Activated gamma-delta T cell (primary cell): ENCODE data around the gene RNF144B.
"Not testable (repeated sequence)": the region's sequence is repeated elsewhere in the genome, so short reads cannot be mapped to it uniquely, and the experiment has no call there.

Source experiments
- DNase-seq: peaks from one replicate; lab custom pipeline; 2025; lab: John Stamatoyannopoulos, UW

RNF144B gene

GRCh38 chr6:18371656-18372055 lies 15.5 kb upstream of the RNF144B start:
- no peak for DNase-seq

GRCh38 chr6:18380158-18380836 lies 6.9 kb upstream of the RNF144B start:
- DNase-seq, result no peak

DNA sequence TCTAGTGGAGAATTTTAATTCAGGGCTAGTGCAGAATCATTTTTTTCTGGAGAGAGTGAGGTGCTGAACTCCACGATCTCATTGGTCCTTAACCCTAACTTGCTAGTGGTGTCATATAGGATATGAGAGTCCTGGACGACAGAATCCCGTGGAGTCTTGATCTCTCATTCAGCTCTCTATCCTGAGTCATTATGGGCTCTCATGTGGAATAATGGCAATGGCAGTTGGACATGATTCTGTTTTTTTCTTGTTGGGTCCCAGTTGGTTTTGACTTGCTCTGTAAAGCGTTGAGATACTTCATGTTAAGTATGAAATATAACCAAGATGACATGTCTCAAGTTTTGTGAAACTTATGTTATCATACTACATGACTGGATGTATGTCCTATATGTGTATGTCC lies 6.3 kb upstream of the RNF144B start:
- no peak for DNase-seq

GRCh38 chr6:18383441-18383840 lies 3.7 kb upstream of the RNF144B start:
- no peak for DNase-seq

DNA sequence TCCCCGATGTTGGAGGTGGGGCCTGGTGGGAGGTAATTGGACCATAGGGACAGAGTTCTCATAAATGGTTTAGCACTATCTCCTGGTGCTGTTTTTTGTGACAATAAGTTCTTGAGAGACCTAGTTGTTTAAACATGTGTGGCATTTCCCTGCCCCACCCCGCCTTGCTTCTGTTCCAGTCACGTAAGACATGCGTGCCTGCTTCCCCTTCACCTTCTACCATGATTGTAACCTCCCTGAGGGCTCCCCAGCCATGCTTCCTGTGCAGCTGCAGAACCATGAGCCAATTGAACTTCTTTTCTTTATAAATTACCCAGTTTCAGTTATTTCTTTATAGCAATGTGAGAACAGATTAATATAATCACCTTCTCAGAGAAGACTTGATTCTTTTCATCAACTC lies 2.5 kb upstream of the RNF144B start:
- no peak for DNase-seq

DNA sequence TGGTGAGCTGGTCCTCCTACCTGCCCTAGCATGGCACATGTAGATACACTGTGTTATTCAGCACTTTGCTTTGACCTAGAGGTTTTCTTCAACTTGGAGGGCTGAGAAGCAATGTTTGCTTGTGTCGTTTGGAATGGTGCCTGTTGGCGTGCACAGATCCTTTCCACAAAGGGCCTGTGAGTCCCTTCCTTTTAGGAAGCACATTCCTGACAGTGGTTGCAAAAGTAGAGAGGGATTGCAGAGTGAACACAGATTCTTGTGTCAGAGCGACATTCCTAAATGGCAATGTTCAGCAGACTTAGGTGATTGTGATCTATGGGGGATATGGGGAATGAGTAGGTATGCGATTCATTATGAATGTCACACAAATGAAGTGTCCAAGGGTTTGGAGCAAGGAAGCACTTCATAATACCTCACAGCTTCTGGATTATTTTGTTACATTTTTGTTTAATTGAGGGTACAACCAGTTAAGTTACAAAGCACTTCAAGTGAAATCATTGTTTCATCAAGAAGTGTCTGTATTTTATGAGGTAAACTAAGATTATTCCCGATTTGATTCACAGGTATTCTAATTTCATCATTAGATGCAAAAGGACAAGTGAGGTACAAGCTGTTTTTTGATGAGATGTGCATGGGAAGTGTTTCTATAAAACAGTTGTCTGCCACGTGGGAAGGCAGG lies 713 bp upstream of the RNF144B start:
- no peak for DNase-seq

DNA sequence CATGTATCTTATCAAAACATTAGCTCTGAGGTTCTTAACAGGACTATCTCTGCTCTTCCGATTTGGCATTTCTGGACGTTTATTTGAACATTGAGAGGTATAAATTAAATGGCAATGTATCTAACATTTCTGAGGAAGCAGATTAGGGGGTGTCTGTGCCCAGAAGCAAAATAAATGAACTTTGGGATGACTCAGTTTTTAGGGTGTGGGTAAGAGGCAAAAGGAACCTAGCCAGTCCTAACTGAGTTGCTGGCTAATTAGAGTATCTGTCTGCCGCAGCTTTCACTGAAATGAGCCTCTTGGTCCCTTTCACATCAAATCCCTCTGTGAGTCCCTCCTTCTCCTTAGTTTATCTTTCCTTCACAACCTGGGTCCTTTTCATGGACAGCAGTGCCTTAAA lies 1.1 kb downstream of the RNF144B start:
- no peak for DNase-seq

DNA sequence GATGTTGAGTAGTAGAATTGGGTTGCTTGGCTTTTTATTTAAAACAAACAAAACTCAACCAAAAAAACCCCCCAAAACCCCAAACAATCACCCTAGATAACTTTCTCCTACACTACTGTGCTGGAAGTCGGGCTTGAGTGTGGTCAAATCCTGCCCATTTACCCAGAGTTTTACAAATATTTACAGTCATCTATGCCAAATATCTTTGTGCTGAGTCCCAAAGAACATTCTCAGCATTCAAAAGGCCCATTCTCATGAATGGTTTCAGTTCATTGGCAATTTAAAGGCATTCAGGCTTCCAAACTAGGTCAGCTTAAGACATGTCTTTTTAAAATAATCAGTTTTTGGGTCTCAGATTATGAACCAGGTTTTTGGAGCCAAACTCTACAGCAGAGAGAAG lies 1.8 kb downstream of the RNF144B start:
- no peak for DNase-seq

- no peak for DNase-seq
Measured at GRCh38 chr6:18389479-18389878, 2.3 kb downstream of the RNF144B start.

- no peak for DNase-seq
Measured at GRCh38 chr6:18390476-18390875, 3.3 kb downstream of the RNF144B start.

- no peak for DNase-seq
Measured at GRCh38 chr6:18391023-18391422, 3.9 kb downstream of the RNF144B start.

DNA sequence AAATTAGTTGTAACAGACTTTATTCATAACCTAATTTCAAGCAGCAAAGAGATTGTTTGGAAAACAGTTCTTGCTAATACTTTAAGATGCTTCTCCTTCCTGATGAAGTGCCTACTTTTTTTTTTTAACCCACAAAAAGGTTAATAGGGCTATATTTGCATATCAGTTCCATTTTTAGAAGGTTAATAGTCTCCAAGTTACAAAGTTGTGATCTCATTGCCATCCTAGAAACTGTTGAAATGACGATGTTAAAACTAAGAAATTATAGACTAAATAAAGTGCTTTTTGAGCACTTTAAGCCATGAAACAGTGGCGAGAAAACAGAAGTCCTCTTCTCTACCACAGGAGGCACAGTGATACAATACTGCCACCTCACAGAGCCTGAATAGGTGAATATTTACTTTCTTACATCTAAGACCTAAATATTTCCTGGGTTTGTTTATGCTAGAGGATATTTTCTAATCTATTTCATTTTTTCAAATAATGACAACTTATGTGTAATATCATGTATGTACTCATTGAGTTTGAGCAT lies 5.3 kb downstream of the RNF144B start:
- no peak for DNase-seq

DNA sequence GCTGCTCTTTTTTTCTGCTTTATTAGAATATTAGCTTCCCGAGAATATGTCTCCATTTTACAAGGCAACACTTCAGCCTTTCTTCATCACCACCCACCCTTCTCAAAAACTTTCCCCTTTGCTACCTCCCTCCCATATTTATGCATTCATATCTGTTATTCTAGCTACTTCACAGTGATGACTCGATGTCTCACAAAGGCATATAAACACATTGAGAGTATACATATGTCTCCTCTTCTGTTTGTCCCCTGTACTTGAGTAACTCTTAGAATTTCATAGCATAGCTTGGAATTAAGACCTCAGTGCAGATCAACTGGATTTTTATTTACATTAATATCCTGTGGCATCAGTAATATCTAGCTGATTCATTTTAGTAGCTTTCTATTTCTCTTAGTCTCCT lies 6.5 kb downstream of the RNF144B start:
- no peak for DNase-seq

- DNase-seq, result no peak
Measured at GRCh38 chr6:18395177-18395855, 8.2 kb downstream of the RNF144B start.

DNA sequence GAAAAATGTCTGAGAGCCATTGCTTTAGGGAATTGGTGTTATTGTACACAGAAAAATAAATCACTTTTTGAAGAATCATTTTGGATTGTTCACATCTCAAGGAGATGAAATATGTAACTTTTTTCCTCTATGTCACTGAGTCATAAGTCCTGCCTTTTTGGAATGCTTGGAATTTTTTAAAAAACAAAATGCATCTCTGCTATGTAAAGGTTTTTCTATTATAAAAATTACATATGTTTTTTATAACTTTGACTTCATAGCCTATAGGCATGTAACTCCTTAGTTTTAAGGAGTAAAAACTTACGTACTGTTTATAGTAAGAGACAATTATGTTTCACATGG lies 8.7 kb downstream of the RNF144B start:
- DNase-seq, result no peak

- no peak for DNase-seq
Measured at GRCh38 chr6:18397701-18398100, 10.6 kb downstream of the RNF144B start.

GRCh38 chr6:18398225-18398624 lies 11.1 kb downstream of the RNF144B start:
- not testable (repeated sequence) for DNase-seq

GRCh38 chr6:18400831-18401446 lies 13.8 kb downstream of the RNF144B start:
- no peak for DNase-seq

DNA sequence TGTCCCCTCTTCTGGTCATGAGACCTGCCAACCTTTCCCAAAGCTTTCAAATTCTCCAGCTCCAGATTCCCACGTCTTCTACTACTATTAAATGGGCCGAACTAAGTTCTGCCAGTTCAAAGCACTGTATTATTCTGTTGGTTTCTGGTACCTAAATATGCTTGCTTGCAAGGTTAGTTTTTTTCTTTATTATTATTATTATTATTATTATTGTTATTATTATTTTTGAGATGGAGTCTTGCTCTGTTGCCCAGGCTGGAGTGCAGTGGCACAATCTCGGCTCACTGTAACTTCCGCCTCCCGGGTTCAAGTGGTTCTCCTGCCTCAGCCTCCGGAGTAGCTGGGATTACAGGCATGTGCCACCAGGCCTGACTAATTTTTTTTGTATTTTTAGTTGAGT lies 17.8 kb downstream of the RNF144B start:
- DNase-seq, result not testable (repeated sequence)

DNA sequence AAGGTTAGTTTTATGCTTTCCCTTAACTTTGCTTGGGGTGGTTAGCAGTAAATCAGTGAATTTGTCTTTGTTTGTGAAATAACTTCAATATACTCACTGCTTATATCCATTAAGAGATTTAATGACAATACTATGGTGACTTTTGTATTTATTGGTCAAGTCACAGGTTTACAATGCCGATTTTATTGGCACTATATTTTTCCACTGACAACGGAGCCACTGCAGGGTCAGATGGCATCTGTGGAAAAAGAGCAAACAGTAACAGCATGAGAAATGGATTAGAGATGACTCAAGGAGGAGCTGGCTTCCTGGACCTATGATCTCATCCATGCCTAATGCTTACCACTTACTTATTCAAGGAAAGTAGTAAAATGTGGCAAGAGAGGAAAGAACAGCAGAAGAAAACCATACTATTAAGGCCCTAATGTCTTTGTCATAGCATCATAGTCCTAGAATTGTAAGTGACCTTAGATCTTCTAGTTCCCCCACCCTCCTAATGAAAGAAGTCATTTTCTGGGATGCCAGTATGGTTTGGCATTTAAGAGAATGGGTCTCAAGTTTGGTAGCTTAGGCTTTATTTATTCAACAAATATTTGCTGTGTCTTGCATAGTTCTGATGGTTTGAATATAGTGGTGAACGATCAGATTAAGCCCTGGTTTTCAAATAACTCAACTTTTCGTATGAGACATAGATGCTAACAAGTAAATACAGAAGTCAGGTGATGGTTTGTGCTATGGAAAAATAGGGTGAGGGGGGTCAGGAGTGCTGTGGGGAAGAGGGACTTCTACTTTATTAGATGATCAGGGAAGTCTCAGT lies 18.5 kb downstream of the RNF144B start:
- DNase-seq, result no peak

GRCh38 chr6:18406955-18407749 lies 20.0 kb downstream of the RNF144B start:
- DNase-seq, result no peak
